PC-3 (cell line): ENCODE measurements around the gene CYFIP2. TPM values are rescaled to one million over a fixed set of nuclear protein-coding genes. Genes with fewer than 3 reads are reported as not detected.

Source experiments
- ATAC-seq: fragments of 200-7000 bp; cut with Tn5 transposase; 2 replicates; pipeline ENCODE4 v1.9.1; 2020; ENCODE audit warnings: mild to moderate bottlenecking, moderate library complexity
- BruUV-seq: library from RNA; stranded (reverse); fragments of 400-500 nt; replicated peaks from 2 replicates; lab custom pipeline; 2021; lab: Mats Ljungman, UMichigan
- CTCF ChIA-PET: fragments of 300-600 bp; sonication (Branson Sonifier 250); formaldehyde crosslinking; loops from one replicate; lab custom pipeline; 2022; ENCODE audit warnings: antibody characterized with exemption; lab: Charles Lee
- POLR2A ChIA-PET: fragments of 300-600 bp; sonication (Branson Sonifier 250); formaldehyde crosslinking; loops from one replicate; lab custom pipeline; 2022; ENCODE audit warnings: antibody characterized with exemption; ENCODE audit not compliant: unreplicated experiment; lab: Charles Lee
- DNase-seq: peaks from one replicate; pipeline ENCODE4 v3.0.0-alpha.2; 2015
- H2AFZ ChIP-seq: fragments of 300-600 bp; sonication (generic); 2 replicates; pipeline ENCODE4 v1.6.0; 2016; ENCODE audit warnings: antibody characterized with exemption, low read length
- H3F3A ChIP-seq: fragments of 300-600 bp; sonication (generic); one replicate; pipeline ENCODE4 v1.6.0; 2017; ENCODE audit warnings: antibody characterized with exemption, low read length, control low read depth, mild to moderate bottlenecking; ENCODE audit not compliant: unreplicated experiment
- H3K27ac ChIP-seq: fragments of 300-600 bp; sonication (generic); 2 replicates; pipeline ENCODE4 v1.5.1; 2016; ENCODE audit warnings: mild to moderate bottlenecking, low read length
- H3K27me3 ChIP-seq: fragments of 300-600 bp; sonication (generic); 2 replicates; pipeline ENCODE4 v1.6.1; 2016; ENCODE audit warnings: low read length, mixed read lengths
- H3K36me3 ChIP-seq: fragments of 300-600 bp; sonication (generic); 2 replicates; pipeline ENCODE4 v1.6.1; 2016; ENCODE audit warnings: low read depth, mixed run types, low read length, mixed read lengths
- H3K4me1 ChIP-seq: fragments of 300-600 bp; sonication (generic); 2 replicates; pipeline ENCODE4 v1.5.1; 2016; ENCODE audit warnings: low read length; ENCODE audit not compliant: insufficient read depth
- H3K4me2 ChIP-seq: fragments of 300-600 bp; sonication (generic); 2 replicates; pipeline ENCODE4 v1.6.0; 2016; ENCODE audit warnings: low read length
- H3K4me3 ChIP-seq: fragments of 300-600 bp; sonication (generic); 2 replicates; pipeline ENCODE4 v1.5.1; 2016; ENCODE audit warnings: mild to moderate bottlenecking, low read length, mixed read lengths
- H3K79me2 ChIP-seq: fragments of 300-600 bp; sonication (generic); 2 replicates; pipeline ENCODE4 v1.6.1; 2017; ENCODE audit warnings: low read length, mixed read lengths
- H3K9ac ChIP-seq: fragments of 300-600 bp; sonication (generic); 2 replicates; pipeline ENCODE4 v1.6.0; 2016; ENCODE audit warnings: mild to moderate bottlenecking, low read length
- H3K9me2 ChIP-seq: fragments of 300-600 bp; sonication (generic); replicated peaks from 2 replicates; pipeline ENCODE4 v1.6.1; 2016; ENCODE audit warnings: mixed run types, low read length, mixed read lengths
- H3K9me3 ChIP-seq: fragments of 300-600 bp; sonication (generic); 2 replicates; pipeline ENCODE4 v1.6.1; 2016; ENCODE audit warnings: low read length, mixed read lengths
- H4K20me1 ChIP-seq: fragments of 300-600 bp; sonication (generic); 2 replicates; pipeline ENCODE4 v1.6.1; 2016; ENCODE audit warnings: low read length, mixed read lengths
- CTCF ChIP-seq: fragments of 300-600 bp; sonication (generic); conservative IDR thresholded peaks from 2 replicates; pipeline ENCODE4 v1.5.1; 2017; ENCODE audit warnings: antibody characterized with exemption, low read depth, mild to moderate bottlenecking, low read length
- EZH2 ChIP-seq: fragments of 300-600 bp; sonication (generic); IDR thresholded peaks from one replicate; pipeline ENCODE4 v1.6.1; 2017; ENCODE audit warnings: antibody characterized with exemption, mild to moderate bottlenecking, low read length; ENCODE audit not compliant: unreplicated experiment
- EZH2phosphoT487 ChIP-seq: fragments of 300-600 bp; sonication (generic); IDR thresholded peaks from 2 replicates; pipeline ENCODE4 v1.6.1; 2018; ENCODE audit warnings: mild to moderate bottlenecking, antibody characterized with exemption, low read length, borderline replicate concordance
- intact Hi-C: fragments of 100-400 bp; cut with micrococcal nuclease; formaldehyde crosslinking; loops from 2 replicates; pipeline ENCODE4 v1.9.0; 2023
- total RNA-seq: library from RNA; depleted of rRNA; stranded (reverse); fragments of >200 nt; gene quantifications from 2 replicates; pipeline ENCODE4 v1.2.3, GENCODE V29; 2014; rRNA removed

Gene CYFIP2
- total RNA-seq, 1 experiment from 2014 or later, result 36.0 TPM

- no peaks in the 10 kb centered on the region for H3K9me2 ChIP-seq
- no peaks in the 10 kb centered on the region for H3K27me3 ChIP-seq
- H3K4me2 ChIP-seq, result no peak overlapping the region
- ATAC-seq, result no peak
- ChIA-PET POLR2A (no interaction called here), CTCF (no interaction called here)
- TF ChIP-seq CTCF (no peak), EZH2phosphoT487 (no peak), EZH2 (no peak)
- H3K79me2 ChIP-seq, result no peaks in the 10 kb centered on the region
- no peak overlapping the region for H3K9ac ChIP-seq
- H4K20me1 ChIP-seq, result no peaks in the 10 kb centered on the region
- H2AFZ ChIP-seq, result no peak overlapping the region
- no peak for DNase-seq
- intact Hi-C loops, result no loop called here
- BruUV-seq, result no TSS peak
- no peaks in the 10 kb centered on the region for H3K36me3 ChIP-seq
- no peak overlapping the region for H3K27ac ChIP-seq
- H3K9me3 ChIP-seq, result no peaks in the 10 kb centered on the region
- H3F3A ChIP-seq, result no peaks in the 10 kb centered on the region
- no peak overlapping the region for H3K4me3 ChIP-seq
- H3K4me1 ChIP-seq, result peaks cover 9% of the 10 kb centered on the region; the same call in 1 of the 2 replicates
Observed at GRCh38 chr5:157443041-157443549, 177.2 kb downstream of the CYFIP2 start.

- ATAC-seq, result no peak
- Histone ChIP-seq H3K27ac (no peak overlapping the region), H3K27me3 (no peaks in the 10 kb centered on the region), H3K36me3 (no peaks in the 10 kb centered on the region), H3K9me3 (no peaks in the 10 kb centered on the region), H3K9ac (no peak overlapping the region), H3K4me2 (no peak overlapping the region), H3K79me2 (no peaks in the 10 kb centered on the region), H3K9me2 (no peaks in the 10 kb centered on the region), H3K4me1 (peaks cover 9% of the 10 kb centered on the region; the same call in 1 of the 2 replicates), H3K4me3 (no peak overlapping the region), H4K20me1 (no peaks in the 10 kb centered on the region), H2AFZ (no peak overlapping the region), H3F3A (no peaks in the 10 kb centered on the region)
- no peak for DNase-seq
- no TSS peak for BruUV-seq
- ChIA-PET CTCF (no interaction called here), POLR2A (no interaction called here)
- TF ChIP-seq EZH2, result no peak
- TF ChIP-seq EZH2phosphoT487, result no peak
- TF ChIP-seq CTCF, result no peak
- intact Hi-C loops, result no loop called here
Observed at GRCh38 chr5:157444224-157444623, 178.3 kb downstream of the CYFIP2 start.

Other genes starting within 250 kb of the CYFIP2 start
- not detected in 2 replicates for gene HAVCR1, start 207.0 kb upstream of the CYFIP2 start, total RNA-seq
- 0.04 TPM in 1 of 2 replicates, not detected in the other for gene HAVCR2, start 157.1 kb upstream of the CYFIP2 start, total RNA-seq
- 10.6 and 14.8 TPM in 2 replicates for gene MED7, start 123.3 kb upstream of the CYFIP2 start, total RNA-seq
- gene GARIN3, start 99.9 kb upstream of the CYFIP2 start, total RNA-seq, result not detected in 2 replicates
- gene ITK, start 85.3 kb upstream of the CYFIP2 start, total RNA-seq, result 0.58 and 0.69 TPM in 2 replicates
- 1.0 and 1.8 TPM in 2 replicates for gene NIPAL4, start 194.1 kb downstream of the CYFIP2 start, total RNA-seq